K562 (cell line): ENCODE measurements around the gene FAM111B. TPM values are rescaled to one million over a fixed set of nuclear protein-coding genes. Genes with fewer than 3 reads are reported as not detected.
"Not testable (repeated sequence)": the region's sequence is repeated elsewhere in the genome, so short reads cannot be mapped to it uniquely, and the experiment has no call there.

Experiments used
- ATAC-seq: fragments of 200-7000 bp; cut with Tn5 transposase; 3 replicates; pipeline ENCODE4 v1.9.1; 2020; ENCODE audit warnings: moderate library complexity
- BruUV-seq: library from RNA; stranded (reverse); fragments of 400-500 nt; replicated peaks from 2 replicates; lab custom pipeline; 2021; lab: Mats Ljungman, UMichigan
- CTCF ChIA-PET: fragments of 300-600 bp; formaldehyde crosslinking; extraction: SDS; loops from one replicate; lab custom pipeline; 2021; ENCODE audit warnings: low intra/inter-chr PET ratio; lab: Yijun Ruan, JAX
- POLR2A ChIA-PET: fragments of 300-600, 350-650 bp; sonication (Branson Sonifier 250); formaldehyde crosslinking; extraction: SDS; loops from one replicate; lab custom pipeline; 2021; ENCODE audit warnings: antibody characterized with exemption, inconsistent platforms; lab: Yijun Ruan, JAX
- DNase-seq, 4 experiments: peaks; one replicate each; pipeline versions ENCODE4 v3.0.0 to v3.0.0-alpha.2; 2011 to 2018; ENCODE audit warnings: low spot score in 3 of 4, mixed read lengths in 3 of 4; ENCODE audit errors: extremely low read depth in 1 of 4
- FAIRE-seq: peaks from 2 replicates; lab custom pipeline; 2011; peaks lifted over from hg19 to GRCh38; lab: Jason Lieb, UNC
- H2AFZ ChIP-seq: 2 replicates; pipeline ENCODE4 v1.6.0; 2011; ENCODE audit warnings: low read depth, low read length, control low read depth, inconsistent platforms
- H3K27ac ChIP-seq: fragments of 200-600 bp; 3 replicates; pipeline ENCODE4 v1.8.0; 2011; ENCODE audit warnings: low read depth, mild to moderate bottlenecking, control low read depth, inconsistent platforms, low read length, moderate library complexity, mixed read lengths; ENCODE audit errors: extremely low read depth
- H3K27me3 ChIP-seq, 2 experiments: fragments of 300-600 bp in 1 of 2; 2 replicates in 1 of 2; 3 replicates in 1 of 2; pipeline versions ENCODE4 v1.6.0 to v1.8.0; 2011; ENCODE audit warnings: inconsistent platforms in 2 of 2, low read length in 2 of 2, mild to moderate bottlenecking in 1 of 2, mixed read lengths in 1 of 2, moderate library complexity in 1 of 2; ENCODE audit not compliant: control insufficient read depth in 2 of 2, insufficient read depth in 2 of 2
- H3K36me3 ChIP-seq: fragments of 300-600 bp; 3 replicates; pipeline ENCODE4 v1.8.0; 2011; ENCODE audit warnings: mild to moderate bottlenecking, low read length, inconsistent platforms; ENCODE audit not compliant: control insufficient read depth, insufficient read depth
- H3K4me1 ChIP-seq, 2 experiments: fragments of 200-600 bp in 1 of 2; replicated peaks in 1 of 2; 2 replicates in 1 of 2; 3 replicates in 1 of 2; pipeline versions ENCODE4 v1.5.1 to v1.8.0; 2011; ENCODE audit warnings: inconsistent platforms in 2 of 2, low read length in 2 of 2, mild to moderate bottlenecking in 1 of 2, mixed read lengths in 1 of 2, moderate library complexity in 1 of 2; ENCODE audit not compliant: control insufficient read depth in 2 of 2, insufficient read depth in 2 of 2
- H3K4me2 ChIP-seq: 2 replicates; pipeline ENCODE4 v1.6.1; 2011; ENCODE audit warnings: low read length, control low read depth, inconsistent platforms, mixed read lengths; ENCODE audit not compliant: insufficient read depth
- H3K4me3 ChIP-seq: fragments of 200-600 bp; sonication (generic), shearing (Covaris generic); 2 replicates; pipeline ENCODE4 v1.5.1; 2016; ENCODE audit warnings: control low read depth, inconsistent platforms
- H3K79me2 ChIP-seq: fragments of 200-600 bp; 3 replicates; pipeline ENCODE4 v1.8.0; 2011; ENCODE audit warnings: low read length, inconsistent platforms; ENCODE audit not compliant: control insufficient read depth, insufficient read depth
- H3K9ac ChIP-seq, 2 experiments: 2 replicates each; pipeline versions ENCODE4 v1.6.0 to v1.6.1; 2011; ENCODE audit warnings: low read depth in 2 of 2, low read length in 2 of 2, control low read depth in 1 of 2, inconsistent platforms in 1 of 2, mild to moderate bottlenecking in 1 of 2, mixed read lengths in 1 of 2; ENCODE audit not compliant: insufficient read depth in 1 of 2
- H3K9me1 ChIP-seq: one replicate; pipeline ENCODE4 v1.6.0; 2011; ENCODE audit warnings: inconsistent platforms, mild to moderate bottlenecking, low read length, moderate library complexity; ENCODE audit not compliant: control insufficient read depth, insufficient read depth
- H3K9me3 ChIP-seq: replicated peaks from 2 replicates; pipeline ENCODE4 v1.5.1; 2011; ENCODE audit warnings: low read depth, low read length, inconsistent platforms; ENCODE audit not compliant: control insufficient read depth, insufficient read depth
- H4K20me1 ChIP-seq: replicated peaks from 2 replicates; pipeline ENCODE4 v1.6.1; 2011; ENCODE audit warnings: low read length, inconsistent platforms, mixed read lengths; ENCODE audit not compliant: control insufficient read depth, insufficient read depth
- CBFA2T3 ChIP-seq: fragments of 450-650 bp; IDR thresholded peaks from 2 replicates; pipeline ENCODE4 v1.6.1; 2017
- SPI1 ChIP-seq: IDR thresholded peaks from 2 replicates; pipeline ENCODE4 v1.6.1; 2011; ENCODE audit warnings: low read depth, low read length, control low read depth, borderline replicate concordance
- TAL1 ChIP-seq: fragments of 450-650 bp; IDR thresholded peaks from 2 replicates; pipeline ENCODE4 v1.6.1; 2016; ENCODE audit warnings: mild to moderate bottlenecking
- TCF3 ChIP-seq: sonication (generic); formaldehyde crosslinking; IDR thresholded peaks from 2 replicates; pipeline ENCODE4 v1.4.0; 2020; ENCODE audit warnings: mild to moderate bottlenecking, missing genetic modification reagents
- ZNF175 ChIP-seq: fragments of 200-800 bp; sonication (Bioruptor generic); IDR thresholded peaks from 2 replicates; pipeline ENCODE4 v1.6.1; 2016; ENCODE audit warnings: low read depth, mild to moderate bottlenecking, missing genetic modification characterization, missing compliant biosample characterization
- ZNF197 ChIP-seq: fragments of 200-800 bp; sonication (Bioruptor generic); IDR thresholded peaks from 2 replicates; pipeline ENCODE4 v1.6.1; 2016; ENCODE audit warnings: low read depth, missing genetic modification characterization, missing compliant biosample characterization
- WGBS: fragments of 100-300 bp; shearing (Covaris generic); methylation state at CpG from one replicate; pipeline ENCODE4 v1.1.6; 2016; ENCODE audit warnings: low coverage, mixed read lengths; ENCODE audit not compliant: insufficient coverage; ENCODE audit errors: missing lambda C conversion rate; 5-methylcytosine and 5-hydroxymethylcytosine counted together
- in situ Hi-C: fragments of 300-500 bp; cut with MboI; formaldehyde crosslinking; loops from 4 replicates; pipeline ENCODE4 v1.15.0; 2018; ENCODE audit warnings: inconsistent platforms, mixed read lengths
- intact Hi-C: fragments of 100-400 bp; cut with micrococcal nuclease; formaldehyde crosslinking; loops from 2 replicates; pipeline ENCODE4 v1.14.2; 2022
- polyA plus RNA-seq, 8 experiments: library from polyadenylated mRNA; depleted of rRNA in 4 of 8; stranded (reverse) in 5 of 8; unstranded in 3 of 8; fragments of >200 nt; fragmentation: Nextera tagmentation in 2 of 8; fragmentation: Illumina TruSeq in 1 of 8; extraction: Ambion mirVana in 2 of 8; extraction: Trizol in 1 of 8; gene quantifications; 2 replicates each; pipeline versions ENCODE4 v1.2.1 to v1.2.3, GENCODE V29; 2011 to 2014; ENCODE audit warnings: inconsistent platforms in 1 of 8, missing spikeins in 1 of 8
- total RNA-seq, 7 experiments: library from RNA; depleted of rRNA in 6 of 7; stranded (reverse); fragments of >200 nt in 6 of 7; fragmentation: Illumina TruSeq in 2 of 7; extraction: Trizol in 2 of 7; gene quantifications; 2 replicates each; pipeline versions ENCODE4 v1.2.1 to v1.2.3, GENCODE V29; 2011 to 2021; ENCODE audit warnings: low replicate concordance in 1 of 7

The FAM111B gene
- total and polyA plus RNA-seq, 9 of the 15 experiments (the other 6 are each of a cell fraction or from before 2014, with no cell fraction given): 0.01 to 0.33 (median 0.06) TPM; not detected in 5

- BruUV-seq, H3K27me3 ChIP-seq, H3K27ac ChIP-seq, H3K79me2 ChIP-seq, H3K9me3 ChIP-seq, FAIRE-seq, H3K4me1 ChIP-seq, H3K36me3 ChIP-seq, H3K4me3 ChIP-seq, H3K9me1 ChIP-seq, H3K9ac ChIP-seq, H4K20me1 ChIP-seq: not testable (repeated sequence)
- CTCF ChIA-PET: interaction anchor here (0.7 to 2.1 kb wide), 4 partner anchors 83 to 869 kb away, joined by 3 to 8 read pairs (median 5); no protein-coding TSS in a partner anchor
- ATAC-seq: peak; percentile 35
- 1% methylated on average over 6 of the region's 6 CpGs for WGBS
- POLR2A ChIA-PET: interaction anchor here (0.8 kb wide), 1 partner anchor 450 kb away, joined by 3 read pairs; no protein-coding TSS in a partner anchor
- TF ChIP-seq CBFA2T3 (peak; percentile 39; the same call in 1 of the 2 replicates), ZNF197 (CRISPR knock-in tag) (0 out of 2 replicates have a peak, but pooled peaks have one; percentile 27), ZNF175 (0 out of 2 replicates have a peak, but pooled peaks have one; percentile 9), TAL1 (peak; percentile 34; the same call in 1 of the 2 replicates), SPI1 (peak; percentile 39; the same call in 1 of the 2 replicates), TCF3 (CRISPR knock-in tag) (0 out of 2 replicates have a peak, but pooled peaks have one; percentile 39)
- intact Hi-C loops (loop anchor here (1.0 to 2.0 kb wide), 3 partner anchors 39 to 178 kb away; no protein-coding TSS in a partner anchor), in situ Hi-C loops (loop anchor here (25.0 kb wide), 1 partner anchor 499 kb away; no protein-coding TSS in a partner anchor)
- Histone ChIP-seq H2AFZ (peak overlapping the region; percentile 81), H3K4me2 (peak overlapping the region; percentile 66)
- peak in 1 of 4 experiments; percentile 38 for DNase-seq
Measured at GRCh38 chr11:59136551-59136950, 29.5 kb downstream of the FAM111B start.
